Fibroblast of the aortic adventitia (primary cell): Measurements from ENCODE around the gene SYNPO2L. TPM values are rescaled to one million over a fixed set of nuclear protein-coding genes. Genes with fewer than 3 reads are reported as not detected.
"Not testable (repeated sequence)": the region's sequence is repeated elsewhere in the genome, so short reads cannot be mapped to it uniquely, and the experiment has no call there.

ENCODE experiments used
- DNase-seq: peaks from one replicate; pipeline ENCODE4 v3.0.0-alpha.2; 2010; ENCODE audit warnings: low read depth
- H3K4me3 ChIP-seq: 2 replicates; pipeline ENCODE4 v1.5.1; 2011; ENCODE audit warnings: low read depth, mild to moderate bottlenecking, control low read depth, low read length, moderate library complexity
- CTCF ChIP-seq: IDR thresholded peaks from 2 replicates; pipeline ENCODE4 v1.5.1; 2011; ENCODE audit warnings: mild to moderate bottlenecking, low read length, control low read depth, inconsistent platforms; ENCODE audit not compliant: insufficient read depth
- total RNA-seq: library from RNA; depleted of rRNA; stranded (reverse); fragments of >200 nt; gene quantifications from 2 replicates; pipeline ENCODE4 v1.2.3, GENCODE V29; 2012; ENCODE audit warnings: low replicate concordance

The SYNPO2L gene
- total RNA-seq = not detected in 2 replicates

- H3K4me3 ChIP-seq = no peak within 1 kb of the TSS
- no peak for DNase-seq
- no peak for TF ChIP-seq CTCF
Observed at GRCh38 chr10:73655990-73656298, at the start of gene SYNPO2L. Gene SYNPO2L, minus strand, starts transcription at chr10:73656029. Its CDS starts 107 bp downstream, at chr10:73655922.

- DNase-seq, H3K4me3 ChIP-seq: not testable (repeated sequence)
Observed at GRCh38 chr10:73703924-73704323, 48.1 kb upstream of the SYNPO2L start.

- DNase-seq, H3K4me3 ChIP-seq: not testable (repeated sequence)
Observed at GRCh38 chr10:73698819-73699218, 43.0 kb upstream of the SYNPO2L start.

- not testable (repeated sequence) for DNase-seq, H3K4me3 ChIP-seq
Observed at GRCh38 chr10:73697675-73698159, 41.9 kb upstream of the SYNPO2L start, which contains the start of gene AGAP5. Gene AGAP5, minus strand, starts transcription at chr10:73698109. Its CDS starts 354 bp downstream, at chr10:73697755.

GRCh38 chr10:73695302-73695701 lies 39.5 kb upstream of the SYNPO2L start:
- H3K4me3 ChIP-seq, DNase-seq: not testable (repeated sequence)

GRCh38 chr10:73690755-73691154 lies 34.9 kb upstream of the SYNPO2L start:
- H3K4me3 ChIP-seq, DNase-seq: not testable (repeated sequence)

- not testable (repeated sequence) for DNase-seq, H3K4me3 ChIP-seq
Observed at GRCh38 chr10:73689596-73689995, 33.8 kb upstream of the SYNPO2L start.

GRCh38 chr10:73687641-73688040 lies 31.8 kb upstream of the SYNPO2L start:
- DNase-seq, H3K4me3 ChIP-seq: not testable (repeated sequence)

- not testable (repeated sequence) for H3K4me3 ChIP-seq, DNase-seq
Observed at GRCh38 chr10:73674546-73674945, 18.7 kb upstream of the SYNPO2L start.

- not testable (repeated sequence) for DNase-seq
Observed at GRCh38 chr10:73668378-73668777, 12.5 kb upstream of the SYNPO2L start.

GRCh38 chr10:73666153-73666809 lies 10.5 kb upstream of the SYNPO2L start:
- peak; percentile 49 for DNase-seq
- not testable (repeated sequence) for H3K4me3 ChIP-seq

More at GRCh38 chr10:73668378-73668777, 12.5 kb upstream of the SYNPO2L start:
- H3K4me3 ChIP-seq = not testable (repeated sequence)

GRCh38 chr10:73665581-73665980 lies 9.8 kb upstream of the SYNPO2L start:
- not testable (repeated sequence) for DNase-seq

GRCh38 chr10:73664156-73665040 lies 8.6 kb upstream of the SYNPO2L start:
- not testable (repeated sequence) for H3K4me3 ChIP-seq, DNase-seq

More at GRCh38 chr10:73665581-73665980, 9.8 kb upstream of the SYNPO2L start:
- not testable (repeated sequence) for H3K4me3 ChIP-seq

- DNase-seq, H3K4me3 ChIP-seq: not testable (repeated sequence)
Observed at GRCh38 chr10:73663621-73664020, 7.8 kb upstream of the SYNPO2L start.

GRCh38 chr10:73662705-73663104 lies 6.9 kb upstream of the SYNPO2L start:
- H3K4me3 ChIP-seq, DNase-seq: not testable (repeated sequence)
